PFSK-1 (cell line): ENCODE measurements around the gene HFE.

Source experiments
- FOXP2 ChIP-seq: optimal IDR thresholded peaks from 2 replicates; pipeline ENCODE3; 2011; ENCODE audit warnings: borderline replicate concordance, control low read depth, inconsistent platforms; ENCODE audit not compliant: insufficient read depth; ENCODE audit errors: extremely low read length, extremely low read depth
- POLR2AphosphoS5 ChIP-seq: IDR thresholded peaks from 2 replicates; pipeline ENCODE4 v1.6.1; 2012; ENCODE audit warnings: low read depth, mild to moderate bottlenecking, control low read depth, low read length, moderate library complexity
- SIN3A ChIP-seq: IDR thresholded peaks from 2 replicates; pipeline ENCODE4 v1.6.1; 2012; ENCODE audit warnings: mild to moderate bottlenecking, low read length, moderate library complexity, borderline replicate concordance; ENCODE audit not compliant: insufficient read depth
- TAF1 ChIP-seq: IDR thresholded peaks from 2 replicates; pipeline ENCODE4 v1.6.1; 2012; ENCODE audit warnings: low read length, control low read depth, borderline replicate concordance; ENCODE audit not compliant: insufficient read depth
- TF ChIP-seq, protein P1 (sequence below), 2 experiments: IDR thresholded peaks; 2 replicates each; pipeline versions ENCODE4 v1.6.1 to v1.8.0; 2011 to 2012; ENCODE audit warnings: low read depth in 2 of 2, low read length in 2 of 2, control low read depth in 1 of 2, inconsistent platforms in 1 of 2, mild to moderate bottlenecking in 1 of 2, moderate library complexity in 1 of 2; ENCODE audit not compliant: insufficient read depth in 1 of 2

- no peak for TF ChIP-seq POLR2AphosphoS5
- TF ChIP-seq, protein P1, sequence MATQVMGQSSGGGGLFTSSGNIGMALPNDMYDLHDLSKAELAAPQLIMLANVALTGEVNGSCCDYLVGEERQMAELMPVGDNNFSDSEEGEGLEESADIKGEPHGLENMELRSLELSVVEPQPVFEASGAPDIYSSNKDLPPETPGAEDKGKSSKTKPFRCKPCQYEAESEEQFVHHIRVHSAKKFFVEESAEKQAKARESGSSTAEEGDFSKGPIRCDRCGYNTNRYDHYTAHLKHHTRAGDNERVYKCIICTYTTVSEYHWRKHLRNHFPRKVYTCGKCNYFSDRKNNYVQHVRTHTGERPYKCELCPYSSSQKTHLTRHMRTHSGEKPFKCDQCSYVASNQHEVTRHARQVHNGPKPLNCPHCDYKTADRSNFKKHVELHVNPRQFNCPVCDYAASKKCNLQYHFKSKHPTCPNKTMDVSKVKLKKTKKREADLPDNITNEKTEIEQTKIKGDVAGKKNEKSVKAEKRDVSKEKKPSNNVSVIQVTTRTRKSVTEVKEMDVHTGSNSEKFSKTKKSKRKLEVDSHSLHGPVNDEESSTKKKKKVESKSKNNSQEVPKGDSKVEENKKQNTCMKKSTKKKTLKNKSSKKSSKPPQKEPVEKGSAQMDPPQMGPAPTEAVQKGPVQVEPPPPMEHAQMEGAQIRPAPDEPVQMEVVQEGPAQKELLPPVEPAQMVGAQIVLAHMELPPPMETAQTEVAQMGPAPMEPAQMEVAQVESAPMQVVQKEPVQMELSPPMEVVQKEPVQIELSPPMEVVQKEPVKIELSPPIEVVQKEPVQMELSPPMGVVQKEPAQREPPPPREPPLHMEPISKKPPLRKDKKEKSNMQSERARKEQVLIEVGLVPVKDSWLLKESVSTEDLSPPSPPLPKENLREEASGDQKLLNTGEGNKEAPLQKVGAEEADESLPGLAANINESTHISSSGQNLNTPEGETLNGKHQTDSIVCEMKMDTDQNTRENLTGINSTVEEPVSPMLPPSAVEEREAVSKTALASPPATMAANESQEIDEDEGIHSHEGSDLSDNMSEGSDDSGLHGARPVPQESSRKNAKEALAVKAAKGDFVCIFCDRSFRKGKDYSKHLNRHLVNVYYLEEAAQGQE (IDR thresholded peaks at IDR 0.05; ENCODE audit: insufficient read depth in 1 of 2, low read depth in 2 of 2, low read length in 2 of 2) = no peak
- no peak for TF ChIP-seq TAF1
- TF ChIP-seq SIN3A = no peak
- TF ChIP-seq FOXP2 = no peak
These were observed 16.1 kb upstream of the HFE start for GRCh38 chr6:26071135-26071534.
